ENCODE measurements around the gene SPNS3. TPM values are rescaled to one million over a fixed set of nuclear protein-coding genes. Genes with fewer than 3 reads are reported as not detected.

The SPNS3 gene
- total RNA-seq, 2 experiments from 2014 or later: 26.5 to 32.9 TPM

Other genes with a start within 250 kb of the SPNS3 start
- gene ANKFY1, start 170.0 kb upstream of the SPNS3 start, total RNA-seq: 10 to 100 TPM; 76.9 to 78.4 TPM
- gene UBE2G1, start 67.3 kb upstream of the SPNS3 start, total RNA-seq: 10 to 100 TPM; 65.6 to 69.4 TPM
- gene SPNS2, start 64.9 kb downstream of the SPNS3 start, total RNA-seq: 1 to 10 TPM; 6.7 to 6.9 TPM
- 10 to 100 TPM; 59.1 to 61.6 TPM for gene MYBBP1A, start 121.4 kb downstream of the SPNS3 start, total RNA-seq
- not detected for gene GGT6, start 126.6 kb downstream of the SPNS3 start, total RNA-seq
- gene SMTNL2, start 150.6 kb downstream of the SPNS3 start, total RNA-seq: not detected
- gene ALOX15, start 207.7 kb downstream of the SPNS3 start, total RNA-seq: not detected